Neural progenitor cell (in vitro differentiated cells): ENCODE data around the gene EPHA4.

Experiments
- EZH2 ChIP-seq: fragments of 200-600 bp; sonication (generic); IDR thresholded peaks from 2 replicates; pipeline ENCODE4 v1.6.1; 2017; ENCODE audit warnings: antibody characterized with exemption, mild to moderate bottlenecking, moderate library complexity
- TF ChIP-seq, protein P1 (sequence below): fragments of 200-600 bp; sonication (generic); IDR thresholded peaks from 2 replicates; pipeline ENCODE4 v1.5.1; 2017; ENCODE audit warnings: antibody characterized with exemption, mild to moderate bottlenecking

DNA sequence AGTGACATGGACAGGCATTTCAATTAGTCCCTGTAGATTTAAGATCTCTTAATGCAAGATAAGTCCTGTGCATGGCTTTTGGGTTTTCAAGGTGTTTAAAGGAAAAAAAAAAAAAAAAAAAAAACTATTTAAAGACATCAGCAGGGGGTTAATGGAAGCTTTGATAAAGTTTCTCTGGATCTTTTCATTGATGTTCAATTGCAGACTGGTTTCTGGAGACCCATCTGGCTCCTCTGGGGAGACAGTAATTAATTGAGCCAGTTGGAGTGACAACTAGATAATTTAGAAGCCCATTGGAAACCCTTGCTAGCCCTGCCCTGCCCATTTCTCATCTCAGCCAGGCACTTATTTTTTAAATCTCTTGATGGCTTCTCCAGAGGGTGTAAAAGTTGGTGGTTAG lies 98.7 kb downstream of the EPHA4 start:
- no peak for TF ChIP-seq EZH2
- TF ChIP-seq, protein P1, sequence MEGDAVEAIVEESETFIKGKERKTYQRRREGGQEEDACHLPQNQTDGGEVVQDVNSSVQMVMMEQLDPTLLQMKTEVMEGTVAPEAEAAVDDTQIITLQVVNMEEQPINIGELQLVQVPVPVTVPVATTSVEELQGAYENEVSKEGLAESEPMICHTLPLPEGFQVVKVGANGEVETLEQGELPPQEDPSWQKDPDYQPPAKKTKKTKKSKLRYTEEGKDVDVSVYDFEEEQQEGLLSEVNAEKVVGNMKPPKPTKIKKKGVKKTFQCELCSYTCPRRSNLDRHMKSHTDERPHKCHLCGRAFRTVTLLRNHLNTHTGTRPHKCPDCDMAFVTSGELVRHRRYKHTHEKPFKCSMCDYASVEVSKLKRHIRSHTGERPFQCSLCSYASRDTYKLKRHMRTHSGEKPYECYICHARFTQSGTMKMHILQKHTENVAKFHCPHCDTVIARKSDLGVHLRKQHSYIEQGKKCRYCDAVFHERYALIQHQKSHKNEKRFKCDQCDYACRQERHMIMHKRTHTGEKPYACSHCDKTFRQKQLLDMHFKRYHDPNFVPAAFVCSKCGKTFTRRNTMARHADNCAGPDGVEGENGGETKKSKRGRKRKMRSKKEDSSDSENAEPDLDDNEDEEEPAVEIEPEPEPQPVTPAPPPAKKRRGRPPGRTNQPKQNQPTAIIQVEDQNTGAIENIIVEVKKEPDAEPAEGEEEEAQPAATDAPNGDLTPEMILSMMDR = no peak
